B cell (primary cell): ENCODE measurements around the gene C1QA. TPM values are rescaled to one million over a fixed set of nuclear protein-coding genes. Genes with fewer than 3 reads are reported as not detected.

Experiments used
- ATAC-seq: fragments of 200-7000 bp; cut with Tn5 transposase; one replicate; pipeline ENCODE4 v1.10.0; 2021; ENCODE audit warnings: low read depth, mild to moderate bottlenecking, moderate number of reproducible peaks, moderate library complexity
- CTCF ChIA-PET: fragments of 350-600 bp; sonication (Branson Sonifier 250); formaldehyde crosslinking; loops from one replicate; lab custom pipeline; 2021; ENCODE audit warnings: antibody characterized with exemption, inconsistent platforms; lab: Charles Lee
- POLR2A ChIA-PET: fragments of 350-600 bp; sonication (Branson Sonifier 250); formaldehyde crosslinking; loops from one replicate; lab custom pipeline; 2021; ENCODE audit warnings: antibody characterized with exemption; lab: Charles Lee
- DNase-seq: peaks from one replicate; pipeline ENCODE4 v3.0.0; 2013
- H2AFZ ChIP-seq: 2 replicates; pipeline ENCODE4 v1.6.1; 2012; ENCODE audit warnings: mild to moderate bottlenecking, low read depth, low read length; ENCODE audit not compliant: insufficient read depth, poor library complexity, severe bottlenecking
- H3K27ac ChIP-seq, 2 donors: 1 replicate in 1 of 2; 2 replicates in 1 of 2; pipeline ENCODE4 v1.5.1; 2012 to 2013; ENCODE audit warnings: low read length in 2 of 2, mild to moderate bottlenecking in 2 of 2, moderate library complexity in 1 of 2
- H3K27me3 ChIP-seq, 4 experiments: fragments of 200-600 bp in 1 of 4; sonication (generic) in 1 of 4; replicated peaks in 1 of 4; 1 replicate in 2 of 4; 2 replicates in 2 of 4; pipeline versions ENCODE4 v1.6.1 to v1.7.0; 2013 to 2016; ENCODE audit warnings: low read length in 3 of 4, mild to moderate bottlenecking in 2 of 4, mixed read lengths in 1 of 4, moderate library complexity in 1 of 4; ENCODE audit not compliant: insufficient read depth in 4 of 4, control insufficient read depth in 3 of 4; ENCODE audit errors: control extremely low read depth in 1 of 4
- H3K36me3 ChIP-seq, 2 experiments: replicated peaks in 1 of 2; 1 replicate in 1 of 2; 2 replicates in 1 of 2; pipeline versions ENCODE4 v1.6.1 to v1.7.1; 2013; ENCODE audit warnings: low read length in 1 of 2; ENCODE audit not compliant: insufficient read depth in 2 of 2, control insufficient read depth in 1 of 2; ENCODE audit errors: control extremely low read depth in 1 of 2, extremely low read depth in 1 of 2
- H3K4me1 ChIP-seq, 2 donors: fragments of 200-600 bp in 1 of 2; sonication (generic) in 1 of 2; 1 replicate in 1 of 2; 2 replicates in 1 of 2; pipeline versions ENCODE4 v1.5.1 to v1.6.1; 2013 to 2017; ENCODE audit warnings: low read length in 2 of 2; ENCODE audit not compliant: control insufficient read depth in 2 of 2, insufficient read depth in 2 of 2
- H3K4me2 ChIP-seq: replicated peaks from 2 replicates; pipeline ENCODE3; 2012; ENCODE audit warnings: mild to moderate bottlenecking, low read depth, low read length; ENCODE audit not compliant: poor library complexity, severe bottlenecking
- H3K4me3 ChIP-seq, 5 experiments: fragments of 200-600 bp in 1 of 5; sonication (generic) in 1 of 5; 1 replicate in 3 of 5; 2 replicates in 2 of 5; pipeline versions ENCODE4 v1.5.1 to v1.7.0; 2011 to 2016; ENCODE audit warnings: low read length in 4 of 5, mild to moderate bottlenecking in 4 of 5, low read depth in 2 of 5, control low read depth in 1 of 5, moderate library complexity in 1 of 5; ENCODE audit not compliant: insufficient read depth in 1 of 5; ENCODE audit errors: control extremely low read depth in 1 of 5, extremely low read depth in 1 of 5
- H3K79me2 ChIP-seq: fragments of 200-600 bp; sonication (generic); one replicate; pipeline ENCODE4 v1.6.0; 2016; ENCODE audit warnings: low read length; ENCODE audit not compliant: control insufficient read depth, insufficient read depth
- H3K9ac ChIP-seq: fragments of 200-600 bp; sonication (generic); 2 replicates; pipeline ENCODE4 v1.6.1; 2017; ENCODE audit warnings: mild to moderate bottlenecking, low read length, moderate library complexity
- H3K9me3 ChIP-seq, 3 donors: one replicate each; pipeline versions ENCODE4 v1.6.1 to v1.7.1; 2013; ENCODE audit warnings: low read length in 2 of 3; ENCODE audit not compliant: control insufficient read depth in 2 of 3, insufficient read depth in 1 of 3; ENCODE audit errors: control extremely low read depth in 1 of 3
- H4K20me1 ChIP-seq: 2 replicates; pipeline ENCODE4 v1.6.0; 2012; ENCODE audit warnings: mild to moderate bottlenecking, low read length; ENCODE audit not compliant: insufficient read depth, control insufficient read depth, poor library complexity, severe bottlenecking
- H3K27ac Mint-ChIP-seq: one replicate; pipeline ENCODE4 v1.8.0; 2021; ENCODE audit warnings: mixed read lengths
- H3K27me3 Mint-ChIP-seq: one replicate; pipeline ENCODE4 v1.8.0; 2021; ENCODE audit warnings: mixed read lengths
- H3K4me1 Mint-ChIP-seq: one replicate; pipeline ENCODE4 v1.8.0; 2021; ENCODE audit warnings: mixed read lengths
- H3K4me3 Mint-ChIP-seq: one replicate; pipeline ENCODE4 v1.8.0; 2021; ENCODE audit warnings: mixed read lengths
- H3K9me3 Mint-ChIP-seq: one replicate; pipeline ENCODE4 v1.8.0; 2022; ENCODE audit warnings: mixed read lengths; ENCODE audit not compliant: insufficient read depth
- CTCF ChIP-seq: fragments of 200-600 bp; IDR thresholded peaks from one replicate; pipeline ENCODE4 v1.8.0; 2022; ENCODE audit warnings: antibody characterized with exemption, mild to moderate bottlenecking
- EZH2 ChIP-seq: IDR thresholded peaks from 2 replicates; pipeline ENCODE4 v1.6.1; 2012; ENCODE audit warnings: borderline replicate concordance, low read depth, mild to moderate bottlenecking, moderate library complexity, low read length; ENCODE audit not compliant: insufficient read depth, poor library complexity, severe bottlenecking
- WGBS: methylation state at CpG from one replicate; pipeline ENCODE4 v1.1.5; 2013; ENCODE audit warnings: missing lambda C conversion rate; ENCODE audit not compliant: insufficient coverage; 5-methylcytosine and 5-hydroxymethylcytosine counted together
- intact Hi-C: fragments of 100-400 bp; cut with micrococcal nuclease; formaldehyde crosslinking; loops from one replicate; pipeline ENCODE4 v1.10.0; 2022
- polyA plus RNA-seq: library from polyadenylated mRNA; depleted of rRNA; stranded (reverse); fragments of >200 nt; gene quantifications from 2 replicates; pipeline ENCODE4 v1.2.3, GENCODE V29; 2012
- total RNA-seq, 2 donors: library from RNA; stranded (reverse); fragments of 120-200 nt in 1 of 2; gene quantifications; 1 replicate in 1 of 2; 2 replicates in 1 of 2; pipeline versions ENCODE4 v1.2.3 to v1.2.4, GENCODE V29; 2013 to 2022

The C1QA gene
- total and polyA plus RNA-seq, 2 donors (not counting 1 experiment from before 2014, with no cell fraction given): 0.16 TPM; not detected in 1

GRCh38 chr1:22612671-22613571, 23.5 kb upstream of the C1QA start:
- Histone ChIP-seq H3K36me3 (no peaks in the 10 kb centered on the region), H4K20me1 (no peaks in the 10 kb centered on the region), H3K4me2 (no peak overlapping the region), H3K9me3 (peaks cover 0 to 5% (median 0%) of the 10 kb centered on the region in 3 donors), H3K27me3 (peaks cover 0 to 14% (median 0%) of the 10 kb centered on the region in 4 experiments), H3K9ac (no peak overlapping the region), H3K79me2 (no peaks in the 10 kb centered on the region), H3K27ac (no peak overlapping the region), H3K4me3 (no peak overlapping the region), H3K4me1 (no peaks in the 10 kb centered on the region), H2AFZ (no peak overlapping the region)
- 43% methylated on average over 7 of the region's 12 CpGs for WGBS
- ChIA-PET CTCF (no interaction called here), POLR2A (no interaction called here)
- Mint-ChIP-seq H3K27ac (no peak overlapping the region), H3K4me3 (no peak overlapping the region), H3K9me3 (no peaks in the 10 kb centered on the region), H3K4me1 (no peaks in the 10 kb centered on the region), H3K27me3 (peaks cover 55% of the 10 kb centered on the region)
- ATAC-seq (no peak), DNase-seq (no peak)
- TF ChIP-seq CTCF (no peak), EZH2 (no peak)
- intact Hi-C loops: no loop called here

GRCh38 chr1:22613572-22613918, 22.9 kb upstream of the C1QA start:
- Histone ChIP-seq H3K4me1 (no peaks in the 10 kb centered on the region), H3K9me3 (peaks cover 0 to 5% (median 0%) of the 10 kb centered on the region in 3 donors), H3K27ac (no peak overlapping the region), H3K79me2 (no peaks in the 10 kb centered on the region), H3K4me3 (no peak overlapping the region), H4K20me1 (no peaks in the 10 kb centered on the region), H3K4me2 (no peak overlapping the region), H3K27me3 (peaks cover 0 to 10% (median 0%) of the 10 kb centered on the region in 4 experiments), H2AFZ (no peak overlapping the region), H3K9ac (no peak overlapping the region), H3K36me3 (no peaks in the 10 kb centered on the region)
- intact Hi-C loops: no loop called here
- no peak overlapping the region for H3K4me3 Mint-ChIP-seq
- H3K4me1 Mint-ChIP-seq: no peaks in the 10 kb centered on the region
- TF ChIP-seq CTCF: no peak
- no peak for TF ChIP-seq EZH2
- 85% methylated on average over 4 of the region's 5 CpGs for WGBS
- no peak for ATAC-seq
- POLR2A ChIA-PET: no interaction called here
- peaks cover 49% of the 10 kb centered on the region for H3K27me3 Mint-ChIP-seq
- H3K9me3 Mint-ChIP-seq: no peaks in the 10 kb centered on the region
- CTCF ChIA-PET: no interaction called here
- no peak for DNase-seq
- no peak overlapping the region for H3K27ac Mint-ChIP-seq
